ENCODE data around the gene TMEM135. TPM values are rescaled to one million over a fixed set of nuclear protein-coding genes. Genes with fewer than 3 reads are reported as not detected.

TMEM135 gene
- total RNA-seq, 4 donors from 2014 or later: 19.8 to 52.6 (median 38.9) TPM

DNA sequence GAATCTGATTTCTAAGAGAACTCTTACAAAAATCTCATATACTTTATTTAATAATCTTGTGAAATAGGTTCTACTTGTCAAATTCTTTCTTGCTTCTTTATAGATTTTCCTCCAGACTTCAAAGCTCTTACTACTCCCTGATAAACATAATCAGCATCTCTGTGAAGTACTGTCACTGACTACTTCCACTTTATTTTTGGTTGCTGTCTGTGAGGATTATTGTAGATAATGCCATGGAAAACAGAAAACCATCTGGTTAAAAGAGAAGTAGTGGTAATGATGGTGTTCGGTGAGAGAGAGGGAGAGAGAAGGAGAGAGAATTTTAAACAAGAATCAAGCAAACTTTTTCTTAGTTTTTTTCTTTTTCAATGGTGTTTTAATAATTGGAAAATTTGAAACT, 152.3 kb downstream of the TMEM135 start:
- TF ChIP-seq, protein P1, sequence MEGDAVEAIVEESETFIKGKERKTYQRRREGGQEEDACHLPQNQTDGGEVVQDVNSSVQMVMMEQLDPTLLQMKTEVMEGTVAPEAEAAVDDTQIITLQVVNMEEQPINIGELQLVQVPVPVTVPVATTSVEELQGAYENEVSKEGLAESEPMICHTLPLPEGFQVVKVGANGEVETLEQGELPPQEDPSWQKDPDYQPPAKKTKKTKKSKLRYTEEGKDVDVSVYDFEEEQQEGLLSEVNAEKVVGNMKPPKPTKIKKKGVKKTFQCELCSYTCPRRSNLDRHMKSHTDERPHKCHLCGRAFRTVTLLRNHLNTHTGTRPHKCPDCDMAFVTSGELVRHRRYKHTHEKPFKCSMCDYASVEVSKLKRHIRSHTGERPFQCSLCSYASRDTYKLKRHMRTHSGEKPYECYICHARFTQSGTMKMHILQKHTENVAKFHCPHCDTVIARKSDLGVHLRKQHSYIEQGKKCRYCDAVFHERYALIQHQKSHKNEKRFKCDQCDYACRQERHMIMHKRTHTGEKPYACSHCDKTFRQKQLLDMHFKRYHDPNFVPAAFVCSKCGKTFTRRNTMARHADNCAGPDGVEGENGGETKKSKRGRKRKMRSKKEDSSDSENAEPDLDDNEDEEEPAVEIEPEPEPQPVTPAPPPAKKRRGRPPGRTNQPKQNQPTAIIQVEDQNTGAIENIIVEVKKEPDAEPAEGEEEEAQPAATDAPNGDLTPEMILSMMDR (IDR thresholded peaks at IDR 0.05): no peak
- ATAC-seq (ENCODE audit: low FRiP score) (no peak), DNase-seq (ENCODE audit: low spot score) (no peak)

DNA sequence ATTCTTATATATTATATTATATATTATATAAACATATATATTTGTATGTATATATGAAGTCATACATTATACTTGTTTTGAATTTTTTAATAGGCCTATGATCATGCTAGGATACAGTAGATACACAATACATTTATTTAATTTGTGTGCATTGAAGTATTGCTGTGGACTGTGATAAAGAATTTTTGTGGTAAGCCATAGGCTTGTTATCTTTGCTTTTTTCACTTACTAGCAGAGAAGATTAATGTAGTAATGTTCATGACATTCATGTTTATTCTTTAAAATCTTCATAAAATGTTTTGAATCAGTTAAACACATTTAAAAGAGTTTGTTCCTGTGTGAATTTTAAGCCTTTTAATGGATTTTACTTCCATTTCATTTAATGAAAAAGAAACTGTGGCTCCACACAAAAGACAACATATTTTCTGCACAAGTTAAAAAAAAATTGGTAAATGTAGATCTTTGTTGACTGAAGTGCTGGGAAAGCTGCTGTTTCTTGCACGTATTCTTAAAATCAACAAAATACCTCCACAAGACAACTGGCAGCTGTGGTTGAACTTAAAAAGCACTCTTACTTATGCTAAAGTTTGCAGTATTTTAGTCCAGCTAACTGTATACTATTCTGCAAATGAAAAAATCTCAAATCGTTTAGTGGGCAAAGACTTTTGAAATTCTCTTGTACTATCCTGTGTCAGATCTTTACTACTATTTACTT, 156.2 kb downstream of the TMEM135 start:
- DNase-seq (ENCODE audit: low spot score): no peak
- TF ChIP-seq, protein P1 (IDR thresholded peaks at IDR 0.05): no peak
- no peak for ATAC-seq (ENCODE audit: low FRiP score)

DNA sequence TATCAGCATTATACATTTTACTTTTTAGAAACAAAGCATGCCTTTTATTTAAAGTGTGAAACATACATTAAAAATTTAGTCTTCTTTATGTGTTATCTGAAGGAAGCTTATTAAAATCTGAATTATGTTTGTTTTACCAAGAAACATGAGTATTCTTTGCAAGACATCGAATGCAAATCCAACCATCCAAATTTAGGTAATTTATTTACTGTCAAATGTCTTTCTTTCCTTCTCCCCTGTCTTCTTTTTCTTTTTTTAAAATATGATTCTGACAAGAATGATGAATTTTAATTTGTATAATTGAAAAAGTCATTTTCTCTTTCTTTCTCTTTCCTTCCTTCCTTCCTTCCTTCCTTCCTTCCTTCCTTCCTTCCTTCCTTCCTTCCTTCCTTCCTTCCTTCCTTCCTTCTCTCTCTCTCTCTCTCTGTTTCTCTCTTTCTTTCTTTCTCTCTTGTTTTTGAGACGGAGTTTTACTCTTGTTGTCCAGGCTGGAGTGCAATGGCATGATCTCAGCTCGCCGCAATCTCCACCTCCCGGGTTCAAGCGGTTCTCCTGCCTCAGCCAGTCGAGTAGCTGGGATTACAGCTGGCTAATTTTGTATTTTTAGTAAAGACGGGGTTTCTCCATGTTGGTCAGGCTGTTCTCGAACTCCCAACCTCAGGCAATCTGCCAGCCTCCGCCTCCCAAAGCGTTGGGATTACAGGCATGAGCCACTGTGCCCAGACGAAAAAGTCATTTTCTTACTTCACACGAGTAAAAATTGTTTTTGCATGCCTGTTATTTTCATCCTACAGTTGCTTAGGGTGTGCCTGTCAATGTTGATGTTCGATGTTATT, 157.5 kb downstream of the TMEM135 start:
- TF ChIP-seq, protein P1 (IDR thresholded peaks at IDR 0.05): no peak
- DNase-seq (ENCODE audit: low spot score) (no peak), ATAC-seq (ENCODE audit: low FRiP score) (no peak)

DNA sequence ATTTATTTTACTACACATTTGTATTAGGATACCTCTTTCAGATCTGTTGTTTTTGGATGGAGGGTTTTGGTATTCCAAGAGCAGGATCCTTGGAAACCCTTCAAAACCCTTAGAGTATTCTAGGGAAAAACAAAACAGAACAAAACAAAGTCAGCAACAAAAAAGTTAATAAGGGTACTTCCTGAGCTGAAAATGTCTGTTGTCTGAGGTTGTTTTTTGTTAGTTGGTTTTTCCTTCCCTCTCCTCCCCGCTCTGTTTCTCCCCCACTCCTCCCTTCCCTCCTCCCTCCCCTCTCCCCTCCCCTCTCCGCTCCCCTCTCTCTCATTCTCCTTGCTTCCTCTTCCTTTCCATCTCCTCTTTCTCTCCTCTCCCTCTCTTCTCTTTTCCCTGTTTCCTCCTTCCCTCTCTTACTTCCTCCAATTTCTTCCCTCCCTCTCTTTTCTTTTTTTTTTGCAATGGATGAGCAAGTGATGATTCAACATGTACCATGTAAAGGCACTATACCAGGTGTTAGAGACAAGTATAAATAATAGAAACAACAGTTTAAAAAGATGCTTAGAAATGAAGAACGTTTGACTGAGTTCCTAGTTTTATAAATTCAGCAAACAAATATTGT, 160.6 kb downstream of the TMEM135 start:
- ATAC-seq (ENCODE audit: low FRiP score) (no peak), DNase-seq (ENCODE audit: low spot score) (no peak)
- TF ChIP-seq, protein P1 (IDR thresholded peaks at IDR 0.05): no peak

DNA sequence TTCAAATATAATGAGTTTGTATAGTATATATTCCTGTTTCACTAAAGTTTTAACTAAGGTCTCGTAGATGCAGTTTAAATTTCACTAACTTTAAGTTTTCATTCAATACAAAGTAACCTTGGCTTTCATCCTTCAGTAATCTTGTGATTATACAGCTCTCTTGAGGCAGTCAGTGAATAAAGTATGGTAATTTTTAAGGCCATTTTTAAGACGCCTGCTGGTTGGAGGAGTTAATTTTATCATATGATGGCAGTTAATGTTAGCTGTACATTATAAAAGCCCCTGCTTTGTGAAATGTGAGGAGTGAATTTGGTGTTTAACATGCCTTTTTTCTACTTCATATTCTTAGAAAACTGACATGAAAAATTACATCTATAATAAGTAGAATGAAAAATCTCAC, 163.6 kb downstream of the TMEM135 start:
- ATAC-seq (ENCODE audit: low FRiP score) (no peak), DNase-seq (ENCODE audit: low spot score) (no peak)
- TF ChIP-seq, protein P1 (IDR thresholded peaks at IDR 0.05): no peak

DNA sequence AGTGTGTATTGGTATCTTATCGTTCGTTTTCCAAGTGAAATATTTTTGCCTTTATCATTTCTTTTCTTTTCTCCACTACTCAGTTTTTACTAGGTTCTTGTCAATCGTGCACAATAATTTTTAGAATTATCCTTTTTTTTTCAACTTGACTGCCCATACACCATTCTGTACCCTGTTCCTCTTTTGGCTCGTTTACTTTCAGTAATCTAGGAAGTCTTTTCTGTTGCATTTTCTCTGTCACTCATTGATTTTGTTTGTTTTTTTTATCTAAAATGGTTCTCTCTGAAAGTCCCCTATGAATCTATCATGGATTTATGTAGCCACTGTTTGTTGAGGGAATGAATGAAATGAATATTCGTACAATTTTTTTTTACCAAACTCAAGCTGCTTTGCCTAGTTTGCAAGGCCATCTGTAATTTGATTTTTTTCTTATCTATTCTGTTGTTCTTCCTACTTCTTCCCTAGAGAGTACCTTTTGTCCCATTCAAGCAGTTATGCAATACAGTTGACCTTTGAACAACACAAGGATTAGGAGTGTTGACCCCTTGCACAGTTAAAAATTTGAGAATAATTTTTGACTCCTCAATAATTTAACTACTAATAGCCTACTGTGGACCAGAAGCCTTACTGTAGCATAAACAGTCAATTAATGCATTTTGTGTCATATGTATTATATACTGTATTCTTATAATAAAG, 166.3 kb downstream of the TMEM135 start:
- ATAC-seq (ENCODE audit: low FRiP score) (no peak), DNase-seq (ENCODE audit: low spot score) (no peak)
- TF ChIP-seq, protein P1 (IDR thresholded peaks at IDR 0.05): no peak

All from omental fat pad (tissue), 4 donors.